Mucosa of descending colon (tissue), 3 donors: Measurements from ENCODE around the gene LARGE1. TPM values are rescaled to one million over a fixed set of nuclear protein-coding genes. Genes with fewer than 3 reads are reported as not detected.

ENCODE experiments used
- ATAC-seq: fragments of 200-7000 bp; cut with Tn5 transposase; one replicate; pipeline ENCODE4 v1.9.1; 2020; ENCODE audit warnings: mild to moderate bottlenecking, moderate library complexity
- DNase-seq, 3 donors: peaks; one replicate each; pipeline ENCODE4 v3.0.0-alpha.2; 2020
- H3K36me3 ChIP-seq: fragments of 200-600 bp; one replicate; pipeline ENCODE4 v1.8.0; 2021; ENCODE audit warnings: low read depth, mild to moderate bottlenecking
- H3K4me1 ChIP-seq: fragments of 200-600 bp; one replicate; pipeline ENCODE4 v1.8.0; 2021; ENCODE audit warnings: low read depth, mild to moderate bottlenecking
- H3K4me3 ChIP-seq: fragments of 200-600 bp; one replicate; pipeline ENCODE4 v1.8.0; 2021; ENCODE audit warnings: mild to moderate bottlenecking
- H3K9me3 ChIP-seq: fragments of 200-600 bp; one replicate; pipeline ENCODE4 v1.8.0; 2021; ENCODE audit warnings: mild to moderate bottlenecking
- CTCF ChIP-seq: fragments of 200-600 bp; IDR thresholded peaks from one replicate; pipeline ENCODE4 v1.8.0; 2022; ENCODE audit warnings: antibody characterized with exemption, mild to moderate bottlenecking
- intact Hi-C, 2 donors: fragments of 100-400 bp; cut with DNase I in 1 of 2; cut with micrococcal nuclease in 1 of 2; formaldehyde crosslinking; loops; one replicate each; pipeline versions ENCODE4 v1.11.0 to v1.11.1; 2022; cut with DNase I, micrococcal nuclease
- total RNA-seq, 3 donors: library from RNA; stranded (reverse); fragmentation: NEBNext Ultra II Directional in 2 of 3; extraction: Animal tissue kit (Norgen Biotek cat#: 25700) in 2 of 3; gene quantifications; one replicate each; pipeline versions ENCODE4 v1.2.1 to v1.2.4, GENCODE V29; 2021 to 2023
- donor health status: DM: no; HTN: no; CAD: no; lungs with moderate emphysema.
- donor health status: DM: no; HTN: no; CAD: no.
- donor health status: DM: no; HTN: yes; CAD: no.

The LARGE1 gene
- total RNA-seq, 3 donors from 2014 or later = 29.3 to 93.8 (median 67.7) TPM

- Histone ChIP-seq H3K4me1 (no peaks in the 10 kb centered on the region), H3K36me3 (no peaks in the 10 kb centered on the region), H3K4me3 (no peak overlapping the region), H3K9me3 (peaks cover 17% of the 10 kb centered on the region)
- DNase-seq (no peak), ATAC-seq (no peak)
- TF ChIP-seq CTCF = no peak
- intact Hi-C loops = no loop called here
Measured at GRCh38 chr22:33789690-33790253, 130.5 kb downstream of the LARGE1 start.

- Histone ChIP-seq H3K4me3 (no peak overlapping the region), H3K9me3 (peaks cover 17% of the 10 kb centered on the region), H3K36me3 (no peaks in the 10 kb centered on the region), H3K4me1 (no peaks in the 10 kb centered on the region)
- no peak for TF ChIP-seq CTCF
- ATAC-seq (no peak), DNase-seq (no peak)
- intact Hi-C loops = no loop called here
Measured at GRCh38 chr22:33788927-33789326, 131.3 kb downstream of the LARGE1 start.

- no peak for ATAC-seq
- no peak for TF ChIP-seq CTCF
- DNase-seq = no peak
- peaks cover 17% of the 10 kb centered on the region for H3K9me3 ChIP-seq
- intact Hi-C loops = no loop called here
- H3K4me1 ChIP-seq = no peaks in the 10 kb centered on the region
- H3K36me3 ChIP-seq = no peaks in the 10 kb centered on the region
- H3K4me3 ChIP-seq = no peak overlapping the region
Measured at GRCh38 chr22:33787645-33788456, 132.4 kb downstream of the LARGE1 start.

GRCh38 chr22:33786149-33786548, 134.1 kb downstream of the LARGE1 start:
- Histone ChIP-seq H3K36me3 (no peaks in the 10 kb centered on the region), H3K4me1 (peaks cover under 1% of the 10 kb centered on the region), H3K9me3 (peaks cover 17% of the 10 kb centered on the region), H3K4me3 (no peak overlapping the region)
- intact Hi-C loops = no loop called here
- ATAC-seq = no peak
- TF ChIP-seq CTCF = no peak
- DNase-seq = no peak

- ATAC-seq (peak; percentile 23), DNase-seq (no peak)
- intact Hi-C loops = no loop called here
- Histone ChIP-seq H3K9me3 (peaks cover 17% of the 10 kb centered on the region), H3K36me3 (no peaks in the 10 kb centered on the region), H3K4me1 (peaks cover 6% of the 10 kb centered on the region), H3K4me3 (no peak overlapping the region)
- no peak for TF ChIP-seq CTCF
Measured at GRCh38 chr22:33785283-33785968, 134.8 kb downstream of the LARGE1 start.
